Mesendoderm (in vitro differentiated cells): ENCODE measurements around the gene ZNF398.

ENCODE experiments used
- DNase-seq: peaks from one replicate; pipeline ENCODE4 v3.0.0; 2013
- H2AK5ac ChIP-seq: 2 replicates; pipeline ENCODE4 v1.6.1; 2013; ENCODE audit warnings: low read length, inconsistent platforms
- H2BK120ac ChIP-seq: 2 replicates; pipeline ENCODE4 v1.6.1; 2013; ENCODE audit warnings: low read depth, mild to moderate bottlenecking, low read length, moderate library complexity, mixed read lengths
- H2BK15ac ChIP-seq: replicated peaks from 2 replicates; pipeline ENCODE4 v1.6.1; 2013; ENCODE audit warnings: low read depth, mild to moderate bottlenecking, moderate library complexity
- H2BK5ac ChIP-seq: 2 replicates; pipeline ENCODE4 v1.6.1; 2013; ENCODE audit warnings: low read length, inconsistent platforms
- H3K18ac ChIP-seq: 2 replicates; pipeline ENCODE4 v1.6.1; 2013; ENCODE audit warnings: mild to moderate bottlenecking, low read length, mixed read lengths
- H3K23ac ChIP-seq: one replicate; pipeline ENCODE4 v1.6.1; 2013; ENCODE audit warnings: low read length
- H3K27ac ChIP-seq: 2 replicates; pipeline ENCODE4 v1.5.1; 2013; ENCODE audit warnings: low read depth, mild to moderate bottlenecking, inconsistent platforms, low read length, moderate library complexity
- H3K27me3 ChIP-seq: 2 replicates; pipeline ENCODE4 v1.6.1; 2013; ENCODE audit warnings: low read length, control low read depth, mild to moderate bottlenecking, inconsistent platforms; ENCODE audit not compliant: insufficient read depth, poor library complexity
- H3K36me3 ChIP-seq: 2 replicates; pipeline ENCODE4 v1.6.1; 2013; ENCODE audit warnings: low read length, inconsistent platforms; ENCODE audit not compliant: control insufficient read depth, insufficient read depth
- H3K4ac ChIP-seq: one replicate; pipeline ENCODE4 v1.6.1; 2013; ENCODE audit warnings: low read depth, mild to moderate bottlenecking, low read length, moderate library complexity
- H3K4me1 ChIP-seq: 2 replicates; pipeline ENCODE4 v1.6.1; 2013; ENCODE audit warnings: low read depth, low read length, inconsistent platforms; ENCODE audit not compliant: control insufficient read depth
- H3K4me2 ChIP-seq: 2 replicates; pipeline ENCODE4 v1.6.1; 2013; ENCODE audit warnings: low read length
- H3K4me3 ChIP-seq: 2 replicates; pipeline ENCODE4 v1.5.1; 2013; ENCODE audit warnings: mild to moderate bottlenecking, low read length
- H3K56ac ChIP-seq: one replicate; pipeline ENCODE4 v1.6.1; 2013; ENCODE audit warnings: low read length
- H3K79me1 ChIP-seq: 2 replicates; pipeline ENCODE4 v1.6.1; 2013; ENCODE audit warnings: low read length, inconsistent platforms
- H3K79me2 ChIP-seq: 2 replicates; pipeline ENCODE4 v1.6.1; 2013; ENCODE audit warnings: mild to moderate bottlenecking, low read length; ENCODE audit not compliant: control insufficient read depth, insufficient read depth
- H3K9ac ChIP-seq: 2 replicates; pipeline ENCODE4 v1.6.1; 2013; ENCODE audit warnings: low read length, inconsistent platforms
- H4K5ac ChIP-seq: one replicate; pipeline ENCODE4 v1.6.1; 2013; ENCODE audit warnings: low read length
- H4K8ac ChIP-seq: one replicate; pipeline ENCODE4 v1.6.1; 2013; ENCODE audit warnings: low read depth, mild to moderate bottlenecking, control low read depth, low read length, moderate library complexity
- WGBS: extraction: QIAGEN DNeasy Blood & Tissue Kit; methylation state at CpG from one replicate; pipeline ENCODE4 v1.1.7; 2013; ENCODE audit warnings: low lambda C conversion rate, missing lambda C conversion rate; ENCODE audit not compliant: insufficient coverage; ENCODE audit errors: extremely low coverage; 5-methylcytosine and 5-hydroxymethylcytosine counted together

The ZNF398 gene

DNA sequence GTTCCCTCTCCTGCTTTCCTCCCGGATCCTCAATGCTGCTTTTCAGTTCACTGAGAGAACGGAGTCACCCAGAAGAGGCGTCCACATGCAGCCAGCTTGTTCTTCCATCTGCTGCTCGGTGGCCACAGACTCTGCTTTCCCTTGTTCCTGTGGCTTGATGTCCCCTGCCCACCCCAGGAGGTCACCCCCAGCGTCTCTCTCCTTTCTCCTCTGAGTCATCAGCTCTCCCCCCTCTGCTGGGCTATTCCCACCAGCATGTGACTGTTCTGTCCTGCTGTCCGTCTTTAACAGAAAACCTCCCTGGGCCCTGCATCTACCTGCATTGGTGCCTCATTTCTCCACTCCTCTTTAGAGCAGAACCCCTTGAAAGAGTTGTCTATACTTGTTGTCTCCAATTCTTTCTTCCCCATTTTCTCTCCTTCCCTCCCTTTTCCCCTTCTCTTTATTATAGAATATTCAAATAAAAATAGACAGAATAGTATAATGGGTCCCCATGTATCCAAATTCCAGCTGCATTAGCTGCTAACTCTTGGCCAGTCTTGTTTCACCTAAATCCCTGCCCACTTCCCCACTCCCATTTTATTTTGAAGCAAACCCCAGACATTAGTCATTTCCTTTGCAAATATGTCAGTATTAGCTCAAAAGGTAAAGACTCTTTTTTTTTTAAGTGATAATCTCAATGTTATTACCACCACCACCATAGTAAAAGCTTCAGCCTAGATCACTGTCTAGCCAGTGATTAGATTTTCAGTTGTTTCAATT, 52.2 kb downstream of the ZNF398 start:
- Histone ChIP-seq H2BK120ac (no peak overlapping the region), H4K8ac (no peak overlapping the region), H3K79me1 (peaks cover 29% of the 10 kb centered on the region), H2BK15ac (no peak overlapping the region), H3K23ac (no peak overlapping the region), H3K18ac (no peak overlapping the region), H3K4me2 (no peak overlapping the region), H3K27ac (no peak overlapping the region), H4K5ac (no peak overlapping the region), H2AK5ac (no peak overlapping the region), H3K9ac (no peak overlapping the region), H3K4me1 (no peaks in the 10 kb centered on the region), H2BK5ac (no peak overlapping the region), H3K79me2 (peaks cover 27% of the 10 kb centered on the region), H3K36me3 (peaks cover 18% of the 10 kb centered on the region), H3K4me3 (no peak overlapping the region), H3K27me3 (no peaks in the 10 kb centered on the region), H3K56ac (no peak overlapping the region), H3K4ac (no peak overlapping the region)
- DNase-seq, result no peak
- WGBS, result no CpG with 5 or more reads among the region's 6 CpGs

DNA sequence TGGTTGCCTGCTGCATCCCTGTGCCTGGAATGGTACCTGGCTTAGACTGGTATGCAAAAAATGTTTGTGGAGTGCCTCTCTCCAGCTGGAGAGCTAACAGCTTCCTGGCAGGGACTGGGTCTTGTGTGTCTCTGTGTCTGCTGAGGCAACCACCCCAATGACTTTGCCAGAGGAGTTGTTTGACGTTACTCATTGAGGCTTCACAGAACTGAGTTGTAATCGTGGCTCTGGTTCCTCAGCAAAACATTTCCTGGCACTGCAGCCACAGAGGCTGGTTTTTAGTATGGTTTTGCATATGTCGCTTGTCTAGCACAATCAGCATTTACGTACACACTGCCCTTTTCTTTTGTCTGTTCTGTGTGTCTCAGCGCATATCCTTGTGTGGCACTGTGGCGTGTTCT, 55.6 kb downstream of the ZNF398 start:
- Histone ChIP-seq H2BK15ac (no peak overlapping the region), H3K56ac (no peak overlapping the region), H2BK120ac (no peak overlapping the region), H4K5ac (no peak overlapping the region), H4K8ac (no peak overlapping the region), H3K36me3 (peaks cover 21% of the 10 kb centered on the region), H3K4me3 (no peak overlapping the region), H3K27me3 (no peaks in the 10 kb centered on the region), H3K4me1 (no peaks in the 10 kb centered on the region), H3K4ac (no peak overlapping the region), H3K27ac (no peak overlapping the region), H3K4me2 (no peak overlapping the region), H2BK5ac (no peak overlapping the region), H2AK5ac (no peak overlapping the region), H3K23ac (peak overlapping the region; percentile 45), H3K79me2 (peaks cover 10% of the 10 kb centered on the region), H3K9ac (no peak overlapping the region), H3K18ac (no peak overlapping the region), H3K79me1 (peaks cover 24% of the 10 kb centered on the region)
- WGBS, result no CpG with 5 or more reads among the region's 6 CpGs
- peak; percentile 51 for DNase-seq

DNA sequence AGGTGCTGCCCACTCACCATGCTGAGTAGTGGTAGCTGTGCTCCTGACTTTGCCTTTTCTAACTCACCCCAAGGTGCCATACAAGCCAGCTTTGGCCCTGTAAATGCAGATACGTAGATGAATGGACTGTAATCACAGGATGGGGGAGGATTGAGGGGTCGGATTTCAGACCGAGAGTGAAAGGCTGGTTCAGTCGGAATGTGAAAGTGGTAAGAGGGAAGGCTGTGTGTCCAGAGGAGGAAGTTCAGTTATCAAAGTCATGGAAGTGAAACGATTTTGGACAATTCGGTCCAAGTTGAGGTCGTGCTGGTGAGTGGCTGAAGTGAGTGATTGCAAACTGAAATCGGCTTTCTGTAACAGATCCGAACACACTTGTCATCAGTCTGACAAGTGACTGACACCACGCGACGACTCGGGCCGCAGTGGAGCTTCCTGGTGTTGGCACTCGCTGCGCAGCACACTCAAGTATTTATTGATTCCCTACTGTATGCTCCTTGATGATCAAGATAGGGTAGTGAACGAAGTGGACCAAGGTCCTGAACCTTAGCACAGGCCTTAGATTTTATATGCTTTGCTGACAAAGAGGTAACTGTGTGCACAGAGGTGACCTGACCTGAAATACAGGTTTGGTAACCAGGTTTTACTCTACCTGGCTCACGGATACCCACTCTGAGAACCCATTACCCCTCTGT, 58.6 kb downstream of the ZNF398 start:
- Histone ChIP-seq H3K27me3 (no peaks in the 10 kb centered on the region), H3K27ac (no peak overlapping the region), H2BK15ac (no peak overlapping the region), H4K8ac (no peak overlapping the region), H3K36me3 (peaks cover 10% of the 10 kb centered on the region), H3K56ac (no peak overlapping the region), H4K5ac (no peak overlapping the region), H3K23ac (no peak overlapping the region), H3K4me2 (no peak overlapping the region), H3K4me1 (no peaks in the 10 kb centered on the region), H3K9ac (no peak overlapping the region), H3K4me3 (no peak overlapping the region), H3K18ac (no peak overlapping the region), H3K4ac (no peak overlapping the region), H3K79me2 (peaks cover 8% of the 10 kb centered on the region), H3K79me1 (peaks cover 16% of the 10 kb centered on the region), H2BK5ac (no peak overlapping the region), H2AK5ac (no peak overlapping the region), H2BK120ac (no peak overlapping the region)
- no CpG with 5 or more reads among the region's 18 CpGs for WGBS
- no peak for DNase-seq

DNA sequence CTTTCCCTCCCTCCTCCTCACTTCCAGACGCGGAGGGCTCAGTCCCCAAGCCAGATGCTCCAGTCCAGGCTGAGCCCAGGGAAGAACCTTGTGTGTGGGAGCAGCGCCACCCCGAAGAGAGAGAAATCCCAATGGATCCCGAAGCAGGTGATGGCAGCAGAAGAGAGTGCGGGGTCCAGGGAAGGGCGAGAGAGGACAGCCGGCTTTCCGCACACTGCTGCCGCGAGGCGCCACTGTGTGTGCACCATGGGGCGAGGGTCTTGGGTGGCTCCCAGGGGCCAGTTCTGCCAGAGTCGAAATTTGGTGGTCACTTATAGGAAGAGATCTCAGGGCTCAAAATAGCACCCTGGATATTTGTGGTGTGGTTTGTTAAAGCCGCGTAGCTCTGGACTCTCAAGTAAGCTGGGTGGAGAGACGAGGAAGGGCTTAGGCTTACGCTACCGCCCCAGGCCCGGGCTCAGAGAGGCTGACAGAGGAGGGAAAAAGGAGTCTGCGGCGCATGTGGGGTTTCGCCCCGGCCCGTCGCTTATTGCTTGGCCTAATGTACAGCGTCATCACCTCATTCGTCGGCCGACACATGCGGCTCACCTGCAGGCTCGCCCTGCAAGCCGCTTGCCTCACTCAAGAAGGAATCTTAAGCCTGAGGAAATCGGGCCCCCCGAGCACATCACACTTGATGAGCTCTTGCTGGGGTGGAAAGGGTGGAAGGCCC, 60.2 kb downstream of the ZNF398 start:
- WGBS, result no CpG with 5 or more reads among the region's 35 CpGs
- H3K36me3 ChIP-seq, result peaks cover 11% of the 10 kb centered on the region

DNA sequence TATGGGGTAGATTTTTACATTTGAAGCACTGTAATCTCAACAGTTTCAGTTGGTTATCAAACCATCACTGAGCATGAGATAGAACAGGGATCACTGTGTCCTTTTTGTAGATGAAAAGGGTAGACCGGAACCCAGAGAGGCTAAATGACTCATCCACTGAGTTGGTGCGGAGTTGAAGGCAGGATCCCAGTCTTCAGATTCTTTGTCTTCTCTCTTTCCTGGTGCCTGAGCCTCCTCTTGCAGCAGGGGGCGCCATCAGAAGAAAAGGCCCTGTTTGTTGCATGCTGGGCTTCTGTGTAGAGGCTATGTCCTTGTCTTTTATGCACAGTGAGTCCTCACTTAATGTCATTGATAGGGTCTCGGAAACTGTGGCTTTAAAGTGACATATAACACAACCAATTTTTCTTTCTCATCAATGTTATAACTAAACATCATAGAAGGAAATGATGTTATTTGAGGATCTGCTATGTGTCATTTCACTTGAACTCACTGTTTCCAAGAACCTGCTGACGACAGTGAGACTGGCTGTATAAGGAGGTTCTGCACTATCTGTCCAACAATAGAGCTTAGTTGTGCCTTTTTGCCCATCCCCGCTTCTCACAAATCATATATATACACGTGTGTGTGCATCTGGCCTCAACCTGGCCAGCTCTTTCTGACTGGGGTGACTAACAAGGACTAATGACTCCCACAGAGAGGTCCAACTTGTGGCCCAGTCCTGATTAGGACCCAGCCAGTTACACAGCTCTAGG, 62.4 kb downstream of the ZNF398 start:
- Histone ChIP-seq H3K23ac (no peak overlapping the region), H2BK5ac (no peak overlapping the region), H3K79me2 (peaks cover 3% of the 10 kb centered on the region), H3K4me2 (no peak overlapping the region), H4K8ac (no peak overlapping the region), H2BK15ac (no peak overlapping the region), H3K27me3 (no peaks in the 10 kb centered on the region), H3K4me1 (no peaks in the 10 kb centered on the region), H3K4me3 (no peak overlapping the region), H3K4ac (no peak overlapping the region), H3K27ac (no peak overlapping the region), H3K9ac (no peak overlapping the region), H2AK5ac (no peak overlapping the region), H3K79me1 (peaks cover 4% of the 10 kb centered on the region), H4K5ac (no peak overlapping the region), H3K18ac (no peak overlapping the region), H3K56ac (no peak overlapping the region), H2BK120ac (no peak overlapping the region), H3K36me3 (peaks cover 8% of the 10 kb centered on the region)
- no CpG with 5 or more reads among the region's 7 CpGs for WGBS
- DNase-seq, result peak; percentile 88

More for the DNA sequence above, 60.2 kb downstream of the ZNF398 start:
- H3K27me3 ChIP-seq, result no peaks in the 10 kb centered on the region
- H3K56ac ChIP-seq, result no peak overlapping the region
- H2BK5ac ChIP-seq, result no peak overlapping the region
- no peak overlapping the region for H3K4me2 ChIP-seq
- no peak overlapping the region for H2BK15ac ChIP-seq
- H3K4me3 ChIP-seq, result no peak overlapping the region
- H3K4ac ChIP-seq, result no peak overlapping the region
- no peak overlapping the region for H4K8ac ChIP-seq
- H2AK5ac ChIP-seq, result no peak overlapping the region
- no peaks in the 10 kb centered on the region for H3K4me1 ChIP-seq
- DNase-seq, result no peak
- no peak overlapping the region for H3K9ac ChIP-seq
- H2BK120ac ChIP-seq, result no peak overlapping the region
- H3K23ac ChIP-seq, result no peak overlapping the region
- no peak overlapping the region for H3K18ac ChIP-seq
- H3K27ac ChIP-seq, result no peak overlapping the region
- H3K79me2 ChIP-seq, result peaks cover 8% of the 10 kb centered on the region
- H4K5ac ChIP-seq, result no peak overlapping the region
- peaks cover 14% of the 10 kb centered on the region for H3K79me1 ChIP-seq
